NB4 (cell line): ENCODE results near the gene C5AR1.

Source experiments
- CTCF ChIP-seq: IDR thresholded peaks from one replicate; pipeline ENCODE4 v1.5.1; 2012; ENCODE audit warnings: low read depth, low read length
- MYC ChIP-seq: IDR thresholded peaks from 2 replicates; pipeline ENCODE4 v1.6.1; 2011; ENCODE audit warnings: low read depth, low read length
- POLR2A ChIP-seq: IDR thresholded peaks from 2 replicates; pipeline ENCODE4 v1.6.1; 2011; ENCODE audit warnings: mild to moderate bottlenecking; ENCODE audit not compliant: insufficient read length; ENCODE audit errors: extremely low read depth
- TF ChIP-seq, protein P1 (sequence below): IDR thresholded peaks from 2 replicates; pipeline ENCODE4 v1.6.1; 2011; ENCODE audit warnings: low read depth, low read length

DNA sequence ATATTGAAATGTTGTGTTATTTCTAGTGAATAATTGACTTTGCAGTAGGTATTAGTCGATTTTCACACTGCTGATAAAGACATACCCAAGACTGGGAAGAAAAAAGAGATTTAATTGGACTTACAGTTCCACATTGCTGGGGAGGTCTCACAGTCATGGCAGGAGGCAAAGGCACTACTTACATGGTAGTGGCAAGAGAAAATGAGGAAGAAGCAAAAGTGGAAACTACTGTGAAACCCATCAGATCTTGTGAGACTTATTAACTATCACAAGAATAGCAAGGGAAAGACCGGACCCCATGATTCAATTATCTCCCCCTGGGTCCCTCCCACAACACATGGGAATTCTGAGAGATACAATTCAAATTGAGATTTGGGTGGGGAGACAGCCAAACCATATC lies 12.4 kb downstream of the C5AR1 start:
- TF ChIP-seq POLR2A, result no peak
- no peak for TF ChIP-seq CTCF
- no peak for TF ChIP-seq MYC
- TF ChIP-seq, protein P1, sequence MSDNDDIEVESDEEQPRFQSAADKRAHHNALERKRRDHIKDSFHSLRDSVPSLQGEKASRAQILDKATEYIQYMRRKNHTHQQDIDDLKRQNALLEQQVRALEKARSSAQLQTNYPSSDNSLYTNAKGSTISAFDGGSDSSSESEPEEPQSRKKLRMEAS, result no peak
